Activated naive CD8-positive, alpha-beta T cell treated with anti-CD3 and anti-CD28 coated beads, Interleukin-2, amount 50 U/mL, for 16 hours (primary cell): ENCODE data around the gene CNIH2.
"Not testable (repeated sequence)": the region's sequence is repeated elsewhere in the genome, so short reads cannot be mapped to it uniquely, and the experiment has no call there.

Experiments used
- DNase-seq: peaks from one replicate; pipeline ENCODE4 v3.0.0-alpha.2; 2020; ENCODE audit warnings: low read depth, low spot score

Gene CNIH2

GRCh38 chr11:66314561-66315497 is 36.9 kb downstream of the CNIH2 start:
- no peak for DNase-seq

- no peak for DNase-seq
Measured at GRCh38 chr11:66315498-66315885, 37.5 kb downstream of the CNIH2 start.

- no peak for DNase-seq
Measured at GRCh38 chr11:66315921-66316811, 38.2 kb downstream of the CNIH2 start.

GRCh38 chr11:66316849-66317251 is 38.9 kb downstream of the CNIH2 start, which contains the start of gene CD248:
Gene CD248, minus strand, starts transcription at chr11:66317044. Its CDS starts 17 bp downstream, at chr11:66317027.
- no peak for DNase-seq

GRCh38 chr11:66317322-66317722 is 39.3 kb downstream of the CNIH2 start:
- no peak for DNase-seq

GRCh38 chr11:66317723-66318599 is 40.0 kb downstream of the CNIH2 start:
- no peak for DNase-seq

- no peak for DNase-seq
Measured at GRCh38 chr11:66318600-66318970, 40.6 kb downstream of the CNIH2 start.

GRCh38 chr11:66320289-66320688 is 42.3 kb downstream of the CNIH2 start:
- DNase-seq = not testable (repeated sequence)

GRCh38 chr11:66320748-66321147 is 42.8 kb downstream of the CNIH2 start:
- not testable (repeated sequence) for DNase-seq

- DNase-seq = no peak
Measured at GRCh38 chr11:66321606-66322005, 43.6 kb downstream of the CNIH2 start.

- DNase-seq = no peak
Measured at GRCh38 chr11:66322732-66323427, 44.9 kb downstream of the CNIH2 start.

- DNase-seq = no peak
Measured at GRCh38 chr11:66323684-66324083, 45.7 kb downstream of the CNIH2 start.

GRCh38 chr11:66324664-66325063 is 46.7 kb downstream of the CNIH2 start:
- DNase-seq = no peak

- DNase-seq = no peak
Measured at GRCh38 chr11:66325263-66325671, 47.3 kb downstream of the CNIH2 start.

- no peak for DNase-seq
Measured at GRCh38 chr11:66326261-66327111, 48.5 kb downstream of the CNIH2 start.

- DNase-seq = no peak
Measured at GRCh38 chr11:66327171-66328030, 49.4 kb downstream of the CNIH2 start.

GRCh38 chr11:66328031-66328301 is 50.0 kb downstream of the CNIH2 start:
- no peak for DNase-seq

- peak; percentile 71 for DNase-seq
Measured at GRCh38 chr11:66328302-66329144, 50.5 kb downstream of the CNIH2 start.
